GM19328 (cell line): ENCODE results near the gene SHROOM2.

Experiments used
- ATAC-seq: cut with Tn5 transposase; IDR thresholded peaks from one replicate; pipeline ENCODE4 v1.9.1; 2021; ENCODE audit warnings: mild to moderate bottlenecking, moderate library complexity; ENCODE audit not compliant: unreplicated experiment

The SHROOM2 gene

GRCh38 chrX:9995855-9996339, 209.7 kb downstream of the SHROOM2 start:
- ATAC-seq, result peak; percentile 69

DNA sequence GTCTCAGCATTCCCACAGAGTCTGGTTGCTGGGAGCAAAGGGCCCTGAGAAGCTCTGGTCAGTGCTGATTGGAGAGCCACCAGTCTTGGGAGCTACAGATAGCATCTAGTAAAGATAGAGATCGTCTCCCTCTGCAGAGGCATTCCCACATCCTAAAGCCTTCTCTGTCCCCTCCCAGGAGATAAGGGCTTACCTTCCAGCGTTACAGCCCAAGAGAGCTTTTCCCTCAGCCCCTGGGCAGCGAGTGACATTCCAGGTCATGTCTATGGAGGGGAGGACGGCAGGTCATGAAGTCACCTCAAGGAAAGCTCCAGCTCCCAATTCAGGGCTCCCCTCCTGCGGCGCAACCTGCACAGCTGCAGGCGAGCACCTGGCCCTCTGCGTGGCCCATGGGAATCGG, 210.8 kb downstream of the SHROOM2 start:
- ATAC-seq, result no peak

DNA sequence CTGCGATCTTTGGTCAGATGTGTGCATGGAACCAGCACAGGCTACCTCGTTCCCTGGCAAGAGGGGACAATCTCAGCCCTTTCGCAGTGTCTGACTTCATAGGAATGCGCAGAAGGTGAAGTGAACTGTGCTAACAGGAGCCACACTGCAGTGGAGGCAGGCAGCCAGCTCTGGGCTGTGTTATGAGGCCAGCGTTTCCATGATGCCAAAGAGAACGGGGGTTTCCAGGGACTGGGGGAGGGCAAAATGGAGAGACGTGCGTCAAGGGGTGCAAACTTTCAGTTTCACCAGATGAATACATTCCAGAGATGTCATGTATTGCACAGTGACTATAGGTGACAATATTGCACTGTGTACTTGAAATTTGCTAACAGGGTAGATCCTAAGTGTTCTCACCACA, 211.3 kb downstream of the SHROOM2 start:
- ATAC-seq, result no peak
